ENCODE data around the gene STXBP6.
"Not testable (repeated sequence)": the region's sequence is repeated elsewhere in the genome, so short reads cannot be mapped to it uniquely, and the experiment has no call there.

Gene STXBP6

DNA sequence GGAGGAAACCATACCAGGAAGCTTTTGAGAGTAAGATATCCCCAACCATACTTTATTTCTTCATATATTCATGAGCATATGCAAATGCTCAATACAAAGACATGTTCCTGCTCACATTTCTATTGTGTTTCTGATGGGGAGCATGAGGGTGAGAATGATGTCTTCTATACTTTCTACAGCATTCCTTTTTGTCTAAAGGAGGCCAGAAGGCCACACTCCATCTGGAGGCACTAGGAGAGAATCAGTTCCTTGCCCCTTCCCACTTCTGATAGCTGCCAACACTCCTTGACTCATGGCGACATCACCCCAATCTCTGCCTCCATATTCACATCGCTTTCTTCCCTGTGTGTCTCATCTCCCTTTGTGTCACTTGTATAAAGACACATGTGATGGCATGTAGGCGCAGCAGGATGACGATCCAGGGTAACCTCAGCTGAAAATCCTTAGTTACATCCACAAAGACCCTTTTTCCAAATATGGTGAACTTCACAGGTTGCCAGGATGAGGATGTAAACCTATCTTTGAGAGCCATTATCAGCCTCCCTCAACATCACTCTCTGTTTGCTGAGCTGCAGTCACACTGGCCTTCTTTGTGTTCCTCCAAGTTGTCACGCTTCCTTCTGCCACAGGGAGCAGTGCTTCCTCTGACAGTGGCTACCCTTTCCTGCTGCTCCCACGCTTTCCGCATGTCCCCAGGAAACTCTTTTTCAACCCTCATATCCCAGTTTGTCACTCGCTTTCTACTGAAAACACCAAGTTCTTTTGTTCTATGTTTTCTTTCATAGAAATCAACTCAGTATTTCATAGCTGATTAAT is 96.9 kb downstream of the STXBP6 start:
- peak; percentile 84 for DNase-seq

DNA sequence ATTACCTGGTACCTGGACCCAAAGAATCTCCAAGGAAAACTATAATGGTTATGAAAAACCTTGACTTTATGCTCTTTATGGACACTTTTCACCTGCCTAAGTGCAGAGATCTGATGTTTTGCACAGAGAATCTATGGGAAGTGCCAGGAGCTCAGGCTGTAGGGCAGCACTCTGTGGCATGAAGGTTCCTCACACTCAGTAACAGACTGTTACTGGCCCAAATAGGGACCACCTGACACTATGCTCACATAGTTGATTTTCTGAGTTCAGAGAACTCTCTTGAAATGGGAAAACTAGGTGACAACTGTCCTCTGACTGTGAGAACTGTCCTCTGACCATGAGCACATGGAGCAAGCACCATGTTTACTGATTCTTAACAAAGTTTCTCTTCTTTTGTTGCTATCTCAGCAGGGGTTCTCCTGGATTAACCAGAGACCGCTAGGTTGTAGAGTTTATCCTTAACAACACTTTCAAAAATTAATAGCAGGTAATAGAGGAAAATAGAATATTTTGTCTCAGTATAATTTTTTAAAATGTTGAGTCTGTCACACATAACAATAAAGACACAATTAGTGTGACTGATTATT is 101.6 kb downstream of the STXBP6 start:
- DNase-seq: no peak

DNA sequence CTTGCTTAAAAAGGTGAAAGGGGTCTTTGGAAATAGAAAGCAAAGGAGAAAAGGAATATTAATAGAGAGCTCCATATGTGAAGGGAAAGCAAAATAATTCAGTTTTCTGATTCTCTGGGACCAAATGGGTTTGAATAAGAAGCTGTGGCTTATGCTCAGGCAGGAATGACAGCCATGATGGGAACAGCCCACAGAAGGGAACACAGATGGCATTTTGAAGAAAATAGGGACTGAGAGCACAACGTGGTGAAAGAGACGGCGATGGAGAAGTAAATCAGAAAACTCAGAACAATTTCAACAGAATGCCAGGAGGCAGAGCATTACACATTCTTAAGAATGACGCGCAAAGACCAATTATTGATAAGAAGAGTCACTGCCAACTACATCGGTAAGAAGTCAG is 102.8 kb downstream of the STXBP6 start:
- no peak for DNase-seq

DNA sequence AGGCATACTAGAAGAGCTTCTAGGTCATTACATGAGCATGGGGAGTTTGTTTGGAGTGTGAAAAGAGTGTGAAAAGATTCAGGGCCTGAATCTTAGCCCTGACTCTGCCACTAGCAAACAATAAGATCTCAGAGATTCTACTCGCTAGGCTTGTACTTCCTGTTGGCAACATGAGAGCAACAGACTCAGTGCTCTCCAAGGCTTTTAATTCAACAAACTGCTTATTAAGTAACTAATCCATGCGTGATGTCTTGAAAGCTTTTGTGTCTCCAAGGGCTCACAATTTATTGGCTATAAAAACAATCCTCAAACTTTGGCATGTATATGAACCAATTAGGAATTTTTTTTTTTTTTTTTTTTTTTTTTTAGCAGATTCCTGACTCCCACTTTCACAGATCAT is 105.1 kb downstream of the STXBP6 start:
- DNase-seq: peak; percentile 58

DNA sequence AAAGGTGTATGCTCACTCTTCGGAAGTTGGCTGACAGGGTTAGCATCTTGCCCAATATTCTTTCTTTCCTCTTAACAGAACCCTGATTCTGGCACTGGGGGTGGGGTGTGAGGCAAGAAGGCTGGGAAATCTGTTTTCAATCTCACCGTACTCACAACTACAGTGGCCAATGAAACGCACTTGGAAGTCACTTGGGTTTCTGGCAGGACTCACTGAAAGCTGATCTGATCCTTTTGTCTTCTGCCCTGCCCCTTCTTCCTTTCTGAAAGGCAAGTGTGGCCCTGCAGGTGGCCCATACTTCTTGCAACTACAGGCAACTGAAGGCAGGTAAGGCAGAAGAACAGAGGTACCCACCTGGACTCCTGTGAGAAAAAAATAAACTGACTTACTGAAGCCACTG is 106.9 kb downstream of the STXBP6 start:
- DNase-seq: peak; percentile 99

DNA sequence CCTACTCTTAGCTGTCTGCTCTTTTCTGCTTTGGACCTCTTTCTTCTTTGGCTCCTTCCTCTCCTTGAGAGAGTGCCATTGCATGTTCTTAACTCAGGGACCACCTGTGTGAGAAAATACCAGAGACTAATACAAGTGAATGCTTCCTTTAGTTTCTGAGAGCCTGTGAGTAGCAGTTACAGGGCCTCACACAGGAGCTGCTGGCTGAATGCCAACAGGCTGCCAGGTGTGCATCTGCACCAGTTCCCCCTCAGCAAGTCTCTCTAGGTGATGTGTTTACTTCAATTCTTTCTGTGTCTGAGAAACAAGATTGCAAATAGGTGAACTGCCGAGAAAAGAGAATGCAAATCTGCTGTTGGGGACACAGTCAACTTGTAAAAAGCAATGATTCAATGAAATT is 108.2 kb downstream of the STXBP6 start:
- DNase-seq: peak; percentile 100

DNA sequence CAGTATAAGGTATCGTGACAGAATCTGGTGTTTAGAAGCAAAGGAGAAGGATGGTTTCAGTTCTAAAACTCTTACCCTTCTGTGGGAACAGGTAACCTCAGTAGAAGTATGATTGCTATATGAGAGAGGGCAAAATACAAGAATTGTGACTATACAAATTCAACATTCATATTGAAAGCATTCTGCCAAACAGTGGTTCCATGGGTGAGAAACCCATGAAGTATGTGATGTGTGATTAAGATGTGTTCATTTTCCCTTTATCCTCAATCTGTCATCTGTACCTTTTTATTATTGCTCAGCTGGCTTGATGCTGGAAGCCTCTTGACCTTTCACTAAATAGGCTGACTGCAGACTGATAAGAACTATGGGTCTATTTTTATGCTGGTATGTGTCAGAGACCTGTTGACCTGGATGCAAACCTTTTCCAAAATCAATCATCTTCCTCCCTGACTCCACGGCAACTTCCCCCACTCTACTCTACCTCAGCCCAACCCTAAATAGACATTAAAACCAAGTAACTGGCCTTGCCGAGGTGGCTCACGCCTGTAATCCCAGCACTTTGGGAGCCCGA is 109.6 kb downstream of the STXBP6 start:
- DNase-seq: peak; percentile 50

DNA sequence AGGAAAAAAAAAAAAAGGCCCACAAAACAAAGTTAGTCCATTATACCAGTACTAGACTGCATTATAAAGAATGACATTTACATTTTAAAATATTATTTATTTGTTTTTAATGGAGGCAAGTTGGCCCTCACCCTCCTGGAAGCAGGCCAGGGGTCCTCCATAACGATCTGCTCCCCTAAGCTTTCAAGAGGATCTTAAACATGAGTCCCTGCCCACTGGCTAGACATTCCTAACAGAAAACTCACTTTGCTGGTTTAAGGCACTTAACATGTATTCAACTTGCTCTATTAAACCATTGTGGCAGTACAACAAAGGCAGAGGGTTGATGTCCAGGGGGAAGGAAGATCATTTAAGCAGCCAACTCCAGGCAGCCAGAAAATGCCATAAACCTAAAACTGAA is 111.4 kb downstream of the STXBP6 start:
- DNase-seq: no peak

DNA sequence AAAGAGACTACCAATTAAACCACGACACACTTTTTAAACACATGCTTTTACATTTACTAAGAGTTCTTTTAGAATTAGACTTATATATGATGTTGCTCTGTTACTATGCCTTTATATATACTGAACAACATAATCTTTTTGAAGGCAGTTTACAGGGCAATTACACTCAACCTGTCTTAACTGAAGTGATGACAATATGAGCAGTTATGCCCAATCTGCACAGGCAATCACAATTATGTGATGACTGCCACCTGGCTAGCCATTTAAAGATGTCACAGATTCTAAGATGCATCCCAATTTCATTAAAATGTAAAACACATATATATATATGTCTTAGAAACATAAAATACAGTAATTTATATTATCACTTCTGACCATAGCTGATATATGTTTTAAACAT is 112.6 kb downstream of the STXBP6 start:
- DNase-seq: no peak

DNA sequence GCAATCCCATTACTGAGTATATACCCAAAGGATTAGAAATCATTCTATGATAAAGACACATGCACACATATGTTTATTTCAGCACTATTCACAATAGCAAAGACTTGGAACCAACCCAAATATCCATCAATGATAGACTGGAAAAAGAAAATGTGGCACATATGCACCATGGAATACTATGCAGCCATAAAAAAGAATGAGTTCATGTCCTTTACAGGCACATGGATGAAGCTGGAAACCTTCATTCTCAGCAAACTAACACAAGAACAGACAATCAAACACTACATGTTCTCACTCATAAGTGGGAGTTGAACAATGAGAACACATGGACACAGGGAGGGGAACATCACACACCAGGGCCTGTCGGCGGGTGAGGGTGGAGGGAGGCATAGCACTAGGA is 113.2 kb downstream of the STXBP6 start:
- not testable (repeated sequence) for DNase-seq

DNA sequence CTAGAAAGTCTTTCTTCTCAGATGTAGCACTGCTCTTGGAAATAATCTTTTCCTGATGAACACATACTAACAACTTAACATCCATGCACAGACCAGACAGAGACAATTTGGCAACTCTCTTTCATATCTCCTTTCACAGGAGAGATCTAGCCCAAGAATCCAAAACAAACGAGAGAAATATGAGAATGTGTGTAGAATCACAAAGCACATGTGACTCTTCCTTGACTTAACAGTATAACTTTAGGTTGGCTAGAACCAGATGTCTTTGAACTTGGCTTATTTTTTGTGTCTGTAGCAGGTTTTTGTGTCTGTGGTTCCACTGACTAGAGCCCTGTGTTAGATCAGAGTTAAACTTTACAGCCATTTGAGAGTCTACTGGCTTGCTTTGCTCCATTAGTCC is 114.2 kb downstream of the STXBP6 start:
- DNase-seq: no peak

DNA sequence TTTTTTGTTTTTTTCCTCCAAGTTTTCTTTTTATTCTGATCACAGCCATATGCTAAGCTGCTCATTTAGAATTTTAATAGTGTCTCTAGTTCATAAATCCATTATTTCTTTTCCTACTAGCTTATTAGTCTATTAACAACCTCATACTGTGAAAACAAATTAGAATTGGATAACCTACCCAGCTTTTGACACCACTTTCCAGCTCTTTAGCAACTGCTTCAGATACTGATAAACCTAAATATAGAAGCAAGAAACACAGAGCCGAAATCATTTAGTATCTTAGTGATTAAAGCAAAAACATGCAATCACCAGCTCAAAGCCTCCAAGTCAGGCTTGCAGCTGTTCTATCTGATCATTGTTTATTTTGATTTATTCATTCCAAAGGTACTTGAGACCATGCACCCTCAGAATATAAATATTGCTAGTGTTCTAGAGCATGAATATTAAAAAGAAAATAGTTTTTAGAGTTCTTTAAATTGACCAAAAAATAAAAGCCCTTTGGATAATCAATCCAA is 121.5 kb downstream of the STXBP6 start:
- DNase-seq: peak; percentile 36

DNA sequence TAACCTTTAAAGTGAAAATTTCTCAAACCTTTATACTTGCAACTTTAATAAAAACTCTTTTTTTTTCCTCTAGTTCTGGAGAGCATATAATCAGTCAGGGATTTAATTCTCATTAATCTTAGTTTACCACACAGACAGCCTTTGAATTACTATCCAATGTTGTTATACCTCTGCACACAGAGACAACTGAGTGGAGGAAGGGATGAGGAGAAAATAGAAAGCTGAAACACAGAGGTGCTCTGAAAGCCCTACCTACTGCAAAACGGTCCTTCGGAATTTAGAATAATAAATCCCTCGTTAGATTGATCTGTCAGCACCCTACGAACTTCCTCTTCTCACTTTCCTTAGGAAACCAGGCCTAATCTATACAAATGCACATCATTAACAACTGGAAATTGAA is 122.1 kb downstream of the STXBP6 start:
- no peak for DNase-seq

DNA sequence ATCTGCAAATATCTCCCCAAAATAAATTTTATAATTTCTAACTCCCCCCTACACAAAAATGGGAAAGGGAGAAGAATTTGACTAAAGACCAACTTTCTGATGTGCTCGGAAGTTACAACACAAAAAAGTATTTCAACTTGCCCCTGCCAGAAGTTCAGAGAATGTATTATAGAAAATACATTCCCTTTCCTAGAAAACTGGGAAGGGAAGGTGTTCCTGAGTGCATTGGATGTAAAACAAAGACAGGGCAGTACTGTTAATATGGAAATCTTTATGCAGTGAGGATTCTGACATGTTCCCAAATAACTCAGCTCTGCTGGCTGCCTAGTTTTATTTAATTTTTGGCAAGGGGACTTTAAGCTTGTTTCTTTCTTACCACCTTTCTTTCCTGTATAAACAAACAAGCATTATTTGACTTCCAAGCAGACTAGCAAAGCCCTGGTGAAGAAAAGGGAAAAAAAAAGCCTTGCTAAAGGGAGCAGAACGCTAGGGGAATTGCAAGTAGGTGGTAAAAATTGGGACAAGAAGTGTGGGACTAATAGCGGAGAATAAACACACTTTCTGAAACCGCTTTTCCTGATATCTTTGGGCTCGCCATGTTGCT is 124.1 kb downstream of the STXBP6 start:
- no peak for DNase-seq

DNA sequence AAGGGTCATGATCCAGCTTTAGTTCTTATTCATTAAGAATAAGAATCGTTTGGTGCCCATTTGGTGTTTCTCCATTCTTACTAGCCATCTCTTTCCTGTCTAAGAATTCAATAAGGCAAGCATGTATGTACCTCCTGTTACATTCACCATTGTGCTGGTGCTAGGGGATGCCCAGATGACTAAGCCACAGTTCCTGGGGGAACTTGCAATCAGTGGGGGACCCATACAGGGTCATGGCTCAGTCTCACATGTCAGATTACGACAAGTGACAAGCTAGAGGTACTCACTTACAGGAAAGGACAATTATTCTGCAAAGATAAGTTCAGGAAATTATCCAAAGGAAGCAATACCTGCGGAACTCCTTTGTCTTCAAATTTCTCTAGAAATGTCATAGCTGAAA is 125.4 kb downstream of the STXBP6 start:
- DNase-seq: no peak

DNA sequence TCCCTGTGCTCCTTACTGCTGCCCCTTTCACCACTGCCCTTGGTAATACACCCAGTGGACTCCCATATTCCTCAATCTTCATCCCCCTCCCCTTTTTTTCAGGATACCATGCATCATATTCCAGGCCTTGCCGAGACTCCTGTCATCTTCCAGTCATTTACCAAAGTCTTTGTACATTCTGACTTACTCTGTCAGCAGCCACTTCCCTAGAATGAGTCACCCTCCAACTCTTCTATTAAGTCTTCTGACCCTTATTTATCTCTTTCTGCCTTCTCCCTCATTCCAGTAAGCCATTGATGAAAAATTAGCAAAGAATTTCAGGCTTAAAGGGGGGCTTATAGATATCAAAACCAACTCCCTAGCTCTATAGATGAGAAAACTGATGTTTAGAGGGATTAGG is 128.0 kb downstream of the STXBP6 start:
- DNase-seq: no peak

DNA sequence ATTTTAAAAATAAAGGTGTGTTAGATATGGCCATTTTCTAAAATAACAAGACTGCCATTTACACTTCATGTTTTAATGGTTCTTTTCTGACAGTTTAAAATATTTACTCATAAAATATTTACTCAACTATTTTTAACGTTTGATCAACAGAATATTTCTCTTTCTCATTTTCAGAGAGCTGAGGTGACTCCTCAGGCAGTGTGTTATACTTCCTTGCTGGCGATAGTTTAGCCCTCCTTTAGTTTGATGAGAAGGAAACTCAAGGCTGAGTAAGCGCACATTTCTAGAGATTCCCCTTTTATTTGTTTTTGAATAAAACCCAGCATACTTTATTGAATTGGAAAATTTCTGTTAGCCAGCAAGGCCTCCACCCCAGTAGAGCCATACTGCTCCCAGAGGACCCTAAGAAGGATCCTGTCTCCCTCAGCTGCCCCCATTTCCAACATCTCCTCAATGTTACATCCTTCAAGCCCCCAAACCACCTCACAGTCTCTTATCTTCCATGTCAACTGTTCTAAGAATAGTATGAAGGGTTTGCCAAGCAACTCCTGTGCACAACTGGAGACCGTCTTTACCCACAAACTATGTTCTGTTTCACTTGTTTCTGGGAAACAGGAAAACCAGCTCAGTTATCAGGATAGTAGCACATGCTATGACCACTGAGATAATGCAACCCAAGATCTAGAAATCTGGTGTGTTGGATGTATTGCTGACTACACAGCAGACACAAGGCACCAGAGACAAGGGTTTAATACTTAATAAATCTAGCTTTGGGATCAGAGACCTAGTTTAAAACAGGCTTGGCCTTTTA is 129.5 kb downstream of the STXBP6 start:
- no peak for DNase-seq

DNA sequence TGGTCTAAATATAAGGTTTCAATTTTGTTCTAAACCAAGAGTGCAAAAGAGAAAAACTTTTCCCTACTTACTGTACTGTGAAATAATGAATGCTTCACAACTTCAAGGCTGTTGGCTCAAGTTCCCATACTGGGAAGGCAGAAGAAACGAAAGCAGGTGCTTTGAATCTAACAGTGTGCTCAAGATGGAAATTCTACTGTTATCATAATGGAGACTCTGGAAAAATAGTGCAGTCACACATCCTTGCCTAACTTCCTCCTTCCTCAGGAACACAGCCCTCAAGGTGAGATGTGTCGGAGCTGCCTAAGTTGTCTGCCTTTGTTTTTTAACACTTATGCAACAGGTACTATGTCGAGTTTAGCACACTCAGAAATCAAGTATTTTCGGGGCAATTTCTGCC is 131.1 kb downstream of the STXBP6 start:
- no peak for DNase-seq

DNA sequence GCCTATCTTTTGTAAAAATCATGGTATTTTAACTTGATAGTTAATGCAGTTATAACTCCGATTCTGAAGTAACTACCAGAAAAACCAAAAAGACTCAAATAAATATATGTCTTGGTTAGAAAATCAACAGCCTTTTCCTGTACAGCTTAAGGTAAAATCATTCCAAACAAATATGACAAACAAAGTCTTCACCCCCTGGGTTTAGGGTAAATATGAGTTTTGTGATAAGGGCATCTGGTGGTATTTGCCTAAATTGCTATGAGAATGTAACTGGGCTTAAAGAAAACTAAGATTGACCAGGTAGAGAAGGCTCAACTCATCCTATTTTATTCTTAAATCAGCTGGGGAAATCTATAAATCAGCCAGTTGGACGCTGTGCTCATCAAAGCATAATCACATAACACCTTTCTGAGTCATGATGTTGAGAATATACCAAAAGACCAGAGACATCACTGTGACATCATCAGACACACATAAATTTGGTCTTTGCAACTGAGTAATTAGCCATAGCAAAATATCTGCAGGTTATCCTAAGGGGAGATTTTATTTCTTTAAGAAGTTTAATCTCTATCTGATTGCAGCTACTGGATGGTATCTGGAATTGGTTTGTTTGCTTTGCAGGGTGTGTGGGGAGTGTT is 133.9 kb downstream of the STXBP6 start:
- no peak for DNase-seq

DNA sequence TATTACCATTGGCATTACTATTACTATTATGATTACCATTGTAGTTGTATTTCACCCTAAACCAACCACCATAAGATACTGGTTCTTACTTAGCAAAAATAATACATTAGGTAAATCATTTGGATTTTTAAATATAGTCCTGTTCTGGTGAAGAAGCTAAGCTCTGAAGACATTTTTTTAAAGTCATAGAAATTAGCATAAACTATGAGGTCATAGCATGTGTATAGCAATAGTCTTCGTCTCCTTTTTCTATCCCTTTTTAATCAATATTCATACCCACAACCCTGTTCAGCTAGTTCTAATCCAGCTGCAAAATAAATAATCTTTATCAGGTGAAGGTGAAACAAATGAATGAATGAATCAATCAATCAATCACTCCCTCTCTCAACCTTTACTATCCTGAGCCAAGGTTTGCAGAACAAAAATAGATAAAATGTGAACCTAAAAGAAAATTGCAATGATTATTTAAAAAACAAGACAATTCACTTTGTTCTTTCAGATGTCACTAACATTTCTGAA is 134.5 kb downstream of the STXBP6 start:
- DNase-seq: no peak

DNA sequence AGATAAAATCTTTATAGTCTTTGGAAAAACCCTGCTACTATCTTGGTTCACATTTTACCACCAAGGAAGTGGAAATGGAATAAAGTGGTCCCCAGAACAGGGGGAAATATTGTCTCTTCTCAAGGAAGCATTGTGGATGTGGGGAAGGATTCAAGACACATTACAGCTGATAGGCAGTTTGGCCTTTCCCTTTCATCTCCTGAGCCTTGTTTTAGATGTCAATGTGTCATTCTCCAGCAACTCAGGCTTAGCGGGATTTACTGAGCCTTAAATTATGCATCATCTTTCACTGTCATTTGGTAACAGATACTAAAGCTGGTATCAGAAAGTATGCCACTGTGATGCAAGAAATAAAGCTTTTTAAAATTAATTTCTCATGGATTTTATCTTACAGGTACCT is 136.2 kb downstream of the STXBP6 start:
- no peak for DNase-seq

DNA sequence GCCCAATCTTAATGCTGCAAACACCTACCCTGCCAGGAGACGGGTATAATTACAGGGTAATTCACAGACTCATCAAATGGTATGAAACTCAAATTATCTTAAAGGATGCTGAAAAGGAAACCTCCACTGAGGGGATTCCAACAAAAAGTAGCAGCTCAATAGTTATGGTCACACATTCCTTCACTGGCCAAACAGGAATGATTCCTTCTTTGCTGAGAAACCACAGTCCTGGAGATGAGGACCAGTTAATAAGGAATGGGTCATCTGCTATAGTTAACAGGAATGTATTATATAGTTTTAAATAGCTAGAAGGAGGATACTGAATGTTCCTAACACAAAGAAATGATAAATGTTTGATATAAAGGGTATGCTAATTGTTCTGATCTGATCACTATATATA is 136.9 kb downstream of the STXBP6 start:
- DNase-seq: no peak
